GM11168 (cell line): ENCODE measurements around the gene WNT11.

Source experiments
- in situ Hi-C: fragments of 300-500 bp; cut with MboI; formaldehyde crosslinking; loops from one replicate; pipeline ENCODE4 v1.12.0; 2022; ENCODE audit warnings: low sequenced_read_pairs; ENCODE audit not compliant: unreplicated experiment

Gene WNT11

GRCh38 chr11:76224461-76225121 lies 18.3 kb upstream of the WNT11 start:
- in situ Hi-C loops = no loop called here

- in situ Hi-C loops = no loop called here
Observed at GRCh38 chr11:76221365-76221764, 15.1 kb upstream of the WNT11 start.

GRCh38 chr11:76219243-76219642 lies 12.9 kb upstream of the WNT11 start:
- in situ Hi-C loops = no loop called here

GRCh38 chr11:76218449-76219178 lies 12.3 kb upstream of the WNT11 start:
- in situ Hi-C loops = no loop called here

GRCh38 chr11:76217653-76218160 lies 11.4 kb upstream of the WNT11 start:
- in situ Hi-C loops = no loop called here

- in situ Hi-C loops = no loop called here
Observed at GRCh38 chr11:76216536-76217325, 10.4 kb upstream of the WNT11 start.

GRCh38 chr11:76215941-76216340 lies 9.6 kb upstream of the WNT11 start:
- in situ Hi-C loops = no loop called here

- in situ Hi-C loops = no loop called here
Observed at GRCh38 chr11:76214968-76215548, 8.8 kb upstream of the WNT11 start.

GRCh38 chr11:76214186-76214585 lies 7.9 kb upstream of the WNT11 start:
- in situ Hi-C loops = no loop called here

- in situ Hi-C loops = no loop called here
Observed at GRCh38 chr11:76212086-76213035, 6.1 kb upstream of the WNT11 start.

GRCh38 chr11:76210931-76211851 lies 4.9 kb upstream of the WNT11 start:
- in situ Hi-C loops = no loop called here

GRCh38 chr11:76209973-76210930 lies 4.0 kb upstream of the WNT11 start:
- in situ Hi-C loops = no loop called here

GRCh38 chr11:76209375-76209972 lies 3.2 kb upstream of the WNT11 start:
- in situ Hi-C loops = no loop called here

- in situ Hi-C loops = no loop called here
Observed at GRCh38 chr11:76208438-76209374, 2.4 kb upstream of the WNT11 start.

GRCh38 chr11:76207642-76208401 lies 1.5 kb upstream of the WNT11 start:
- in situ Hi-C loops = no loop called here

- in situ Hi-C loops = no loop called here
Observed at GRCh38 chr11:76206077-76206326, 300 bp downstream of the WNT11 start.
